ENCODE results near the gene SLC51A.

DNA sequence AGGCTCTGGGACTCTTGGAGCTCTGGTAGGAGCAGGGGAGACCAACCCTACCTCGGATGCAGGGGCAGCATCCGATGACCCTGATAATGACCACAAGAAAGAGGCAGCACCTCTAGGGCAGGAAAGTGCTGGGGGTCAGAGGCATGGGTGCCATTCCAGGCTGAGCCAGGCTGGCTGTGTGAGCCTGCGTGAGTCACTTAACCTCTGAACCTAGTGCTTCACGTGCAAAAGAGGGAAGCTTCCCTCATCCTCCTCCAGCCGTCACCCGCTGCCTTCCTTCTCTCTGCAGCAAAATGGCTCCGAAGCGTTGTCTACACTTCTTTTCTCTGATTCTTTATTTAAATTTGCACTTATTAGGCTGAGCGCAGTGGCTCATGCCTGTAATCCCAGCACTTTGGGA lies 40.6 kb upstream of the SLC51A start:
- TF ChIP-seq CTCF (IDR thresholded peaks at IDR 0.05; ENCODE audit: extremely low read depth in 1 of 2, insufficient read depth in 1 of 2, low read depth in 1 of 2, low read length in 2 of 2) = no peak
- TF ChIP-seq, protein P1, sequence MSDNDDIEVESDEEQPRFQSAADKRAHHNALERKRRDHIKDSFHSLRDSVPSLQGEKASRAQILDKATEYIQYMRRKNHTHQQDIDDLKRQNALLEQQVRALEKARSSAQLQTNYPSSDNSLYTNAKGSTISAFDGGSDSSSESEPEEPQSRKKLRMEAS (IDR thresholded peaks at IDR 0.05; ENCODE audit: insufficient read depth, insufficient read length) = no peak
- no peak for TF ChIP-seq EZH2 (IDR thresholded peaks at IDR 0.05; ENCODE audit: borderline replicate concordance, low read depth, low read length, severe bottlenecking)
- no peak for TF ChIP-seq POLR2AphosphoS5 (IDR thresholded peaks at IDR 0.05; ENCODE audit: insufficient read depth, low read depth, low read length)
- no peak for TF ChIP-seq POLR2A (IDR thresholded peaks at IDR 0.05; ENCODE audit: low read depth, low read length)
- TF ChIP-seq MYC (IDR thresholded peaks at IDR 0.05; ENCODE audit: low read depth, low read length) = no peak
- TF ChIP-seq JUN (IDR thresholded peaks at IDR 0.05; ENCODE audit: borderline replicate concordance, insufficient read depth, insufficient read length, low read depth) = no peak
- no peak for TF ChIP-seq GATA2 (IDR thresholded peaks at IDR 0.05; ENCODE audit: insufficient read depth, insufficient read length, low read depth, low read length)
- no peak for TF ChIP-seq FOS (IDR thresholded peaks at IDR 0.05; ENCODE audit: borderline replicate concordance, insufficient read depth, low read length)

Data from endothelial cell of umbilical vein (primary cell).